ENCODE data around the gene CD7. TPM values are rescaled to one million over a fixed set of nuclear protein-coding genes. Genes with fewer than 3 reads are reported as not detected.

CD7 gene
- total and polyA plus RNA-seq, 9 of the 15 experiments (the other 6 are each of a cell fraction or from before 2014, with no cell fraction given), result 0.21 to 0.35 TPM; not detected in 7

GRCh38 chr17:82292251-82293154, 24.9 kb downstream of the CD7 start (continued):
- peak; percentile 13 for TF ChIP-seq PHF20 (IDR thresholded peaks at IDR 0.05; ENCODE audit: partially characterized antibody)
- no peak for TF ChIP-seq ARID2 (IDR thresholded peaks at IDR 0.05)
- TF ChIP-seq JUNB (CRISPR knock-in tag; conservative IDR thresholded peaks at IDR 0.05), result no peak
- TF ChIP-seq MAFF (IDR thresholded peaks at IDR 0.05; ENCODE audit: low read length), result no peak
- TF ChIP-seq, protein P1, sequence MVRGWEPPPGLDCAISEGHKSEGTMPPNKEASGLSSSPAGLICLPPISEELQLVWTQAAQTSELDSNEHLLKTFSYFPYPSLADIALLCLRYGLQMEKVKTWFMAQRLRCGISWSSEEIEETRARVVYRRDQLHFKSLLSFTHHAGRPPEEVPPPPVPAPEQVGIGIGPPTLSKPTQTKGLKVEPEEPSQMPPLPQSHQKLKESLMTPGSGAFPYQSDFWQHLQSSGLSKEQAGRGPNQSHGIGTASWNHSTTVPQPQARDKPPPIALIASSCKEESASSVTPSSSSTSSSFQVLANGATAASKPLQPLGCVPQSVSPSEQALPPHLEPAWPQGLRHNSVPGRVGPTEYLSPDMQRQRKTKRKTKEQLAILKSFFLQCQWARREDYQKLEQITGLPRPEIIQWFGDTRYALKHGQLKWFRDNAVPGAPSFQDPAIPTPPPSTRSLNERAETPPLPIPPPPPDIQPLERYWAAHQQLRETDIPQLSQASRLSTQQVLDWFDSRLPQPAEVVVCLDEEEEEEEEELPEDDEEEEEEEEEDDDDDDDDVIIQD (CRISPR knock-in tag; IDR thresholded peaks at IDR 0.05), result no peak
- TF ChIP-seq SIN3B (IDR thresholded peaks at IDR 0.05; ENCODE audit: low read depth), result 0 out of 2 replicates have a peak, but pooled peaks have one; percentile 24
- TF ChIP-seq NR2C1 (IDR thresholded peaks at IDR 0.05), result no peak
- no peak for TF ChIP-seq NR2C1 (tag; IDR thresholded peaks at IDR 0.05)
- peak; percentile 89; the same call in 1 of the 2 replicates for TF ChIP-seq PHF8 (IDR thresholded peaks at IDR 0.05; ENCODE audit: borderline replicate concordance, low read length)
- no peak for TF ChIP-seq NFE2 (IDR thresholded peaks at IDR 0.05; ENCODE audit: low read depth)
- no peak for TF ChIP-seq ZSCAN29 (IDR thresholded peaks at IDR 0.05)
- no peak for TF ChIP-seq ILK (tag; IDR thresholded peaks at IDR 0.05; ENCODE audit: borderline replicate concordance, low read depth)
- no peak for TF ChIP-seq RFX7 (CRISPR knock-in tag; IDR thresholded peaks at IDR 0.05)
- TF ChIP-seq SMAD3 (CRISPR knock-in tag; conservative IDR thresholded peaks at IDR 0.05), result no peak
- peak; percentile 86 for TF ChIP-seq L3MBTL2 (IDR thresholded peaks at IDR 0.05)
- TF ChIP-seq, protein P2, sequence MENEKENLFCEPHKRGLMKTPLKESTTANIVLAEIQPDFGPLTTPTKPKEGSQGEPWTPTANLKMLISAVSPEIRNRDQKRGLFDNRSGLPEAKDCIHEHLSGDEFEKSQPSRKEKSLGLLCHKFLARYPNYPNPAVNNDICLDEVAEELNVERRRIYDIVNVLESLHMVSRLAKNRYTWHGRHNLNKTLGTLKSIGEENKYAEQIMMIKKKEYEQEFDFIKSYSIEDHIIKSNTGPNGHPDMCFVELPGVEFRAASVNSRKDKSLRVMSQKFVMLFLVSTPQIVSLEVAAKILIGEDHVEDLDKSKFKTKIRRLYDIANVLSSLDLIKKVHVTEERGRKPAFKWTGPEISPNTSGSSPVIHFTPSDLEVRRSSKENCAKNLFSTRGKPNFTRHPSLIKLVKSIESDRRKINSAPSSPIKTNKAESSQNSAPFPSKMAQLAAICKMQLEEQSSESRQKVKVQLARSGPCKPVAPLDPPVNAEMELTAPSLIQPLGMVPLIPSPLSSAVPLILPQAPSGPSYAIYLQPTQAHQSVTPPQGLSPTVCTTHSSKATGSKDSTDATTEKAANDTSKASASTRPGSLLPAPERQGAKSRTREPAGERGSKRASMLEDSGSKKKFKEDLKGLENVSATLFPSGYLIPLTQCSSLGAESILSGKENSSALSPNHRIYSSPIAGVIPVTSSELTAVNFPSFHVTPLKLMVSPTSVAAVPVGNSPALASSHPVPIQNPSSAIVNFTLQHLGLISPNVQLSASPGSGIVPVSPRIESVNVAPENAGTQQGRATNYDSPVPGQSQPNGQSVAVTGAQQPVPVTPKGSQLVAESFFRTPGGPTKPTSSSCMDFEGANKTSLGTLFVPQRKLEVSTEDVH (IDR thresholded peaks at IDR 0.05; ENCODE audit: low read depth, partially characterized antibody), result no peak
- TF ChIP-seq ESRRA (IDR thresholded peaks at IDR 0.05; ENCODE audit: borderline replicate concordance, low read depth), result peak; percentile 72; the same call in 1 of the 2 replicates
- no peak for TF ChIP-seq NR1H2 (CRISPR knock-in tag; IDR thresholded peaks at IDR 0.05)
- no peak for TF ChIP-seq TCF7 (IDR thresholded peaks at IDR 0.05; ENCODE audit: borderline replicate concordance)
- no peak for TF ChIP-seq ZC3H11A (IDR thresholded peaks at IDR 0.05; ENCODE audit: low read depth, low read length)
- TF ChIP-seq STAT6 (CRISPR knock-in tag; IDR thresholded peaks at IDR 0.05), result no peak
- TF ChIP-seq HEY1 (CRISPR knock-in tag; IDR thresholded peaks at IDR 0.05; ENCODE audit: borderline replicate concordance), result no peak
- TF ChIP-seq PHTF2 (CRISPR knock-in tag; IDR thresholded peaks at IDR 0.05), result no peak
- no peak for TF ChIP-seq IRF2 (CRISPR knock-in tag; IDR thresholded peaks at IDR 0.05)

Measured in K562 (cell line).